H9 (cell line): ENCODE data around the gene BMP5. TPM values are rescaled to one million over a fixed set of nuclear protein-coding genes. Genes with fewer than 3 reads are reported as not detected.
A peak's percentile ranks its signal among the peaks of the same experiment; 100 is the strongest.

Source experiments
- DNase-seq: peaks from one replicate; pipeline ENCODE4 v3.0.0-alpha.2; 2017
- H2AFZ ChIP-seq: one replicate; pipeline ENCODE4 v1.6.1; 2013; ENCODE audit warnings: mild to moderate bottlenecking, low read length, control low read depth, moderate library complexity
- H2AK5ac ChIP-seq: 2 replicates; pipeline ENCODE4 v1.6.1; 2013; ENCODE audit warnings: low read length, control low read depth, mixed read lengths; ENCODE audit not compliant: insufficient read length
- H2BK120ac ChIP-seq: one replicate; pipeline ENCODE4 v1.6.1; 2013; ENCODE audit warnings: low read depth, mild to moderate bottlenecking, low read length, control low read depth, inconsistent platforms; ENCODE audit not compliant: poor library complexity, severe bottlenecking
- H2BK12ac ChIP-seq: 2 replicates; pipeline ENCODE4 v1.6.1; 2013; ENCODE audit warnings: low read length, control low read depth, mixed read lengths, low read depth; ENCODE audit not compliant: insufficient read length
- H2BK15ac ChIP-seq: 2 replicates; pipeline ENCODE4 v1.6.1; 2013; ENCODE audit warnings: low read depth, low read length, control low read depth
- H2BK20ac ChIP-seq: one replicate; pipeline ENCODE4 v1.6.1; 2013; ENCODE audit warnings: low read depth, mild to moderate bottlenecking, low read length, control low read depth, inconsistent platforms; ENCODE audit not compliant: poor library complexity, severe bottlenecking
- H2BK5ac ChIP-seq: 2 replicates; pipeline ENCODE4 v1.6.1; 2013; ENCODE audit warnings: low read length, control low read depth, mixed read lengths; ENCODE audit not compliant: insufficient read length
- H3K14ac ChIP-seq: 2 replicates; pipeline ENCODE4 v1.6.1; 2013; ENCODE audit warnings: low read length, control low read depth; ENCODE audit not compliant: insufficient read depth
- H3K18ac ChIP-seq: 2 replicates; pipeline ENCODE4 v1.6.1; 2013; ENCODE audit warnings: low read depth, mild to moderate bottlenecking, mixed read lengths, low read length, control low read depth; ENCODE audit not compliant: insufficient read length
- H3K23ac ChIP-seq: 2 replicates; pipeline ENCODE4 v1.6.1; 2013; ENCODE audit warnings: low read length, control low read depth, mixed read lengths, low read depth; ENCODE audit not compliant: insufficient read length
- H3K23me2 ChIP-seq: 2 replicates; pipeline ENCODE4 v1.6.1; 2013; ENCODE audit warnings: low read depth, mild to moderate bottlenecking, mixed read lengths, low read length, control low read depth; ENCODE audit not compliant: insufficient read length, poor library complexity, severe bottlenecking
- H3K27ac ChIP-seq: 2 replicates; pipeline ENCODE4 v1.5.1; 2013; ENCODE audit warnings: low read length, control low read depth, mixed read lengths, low read depth; ENCODE audit not compliant: insufficient read length
- H3K27me3 ChIP-seq: 2 replicates; pipeline ENCODE4 v1.6.1; 2013; ENCODE audit warnings: low read length, control low read depth, inconsistent platforms; ENCODE audit not compliant: insufficient read depth
- H3K4ac ChIP-seq: 2 replicates; pipeline ENCODE4 v1.6.1; 2013; ENCODE audit warnings: low read depth, mild to moderate bottlenecking, control low read depth, inconsistent platforms, low read length, moderate library complexity
- H3K4me1 ChIP-seq: 2 replicates; pipeline ENCODE4 v1.6.1; 2013; ENCODE audit warnings: low read length, control low read depth, inconsistent platforms; ENCODE audit not compliant: insufficient read depth
- H3K4me2 ChIP-seq: 2 replicates; pipeline ENCODE4 v1.6.1; 2013; ENCODE audit warnings: low read length, control low read depth, mixed read lengths; ENCODE audit not compliant: insufficient read length, insufficient read depth
- H3K56ac ChIP-seq: 2 replicates; pipeline ENCODE4 v1.6.1; 2013; ENCODE audit warnings: low read depth, mild to moderate bottlenecking, mixed read lengths, low read length, control low read depth; ENCODE audit not compliant: insufficient read length
- H3K79me1 ChIP-seq: 2 replicates; pipeline ENCODE4 v1.6.1; 2013; ENCODE audit warnings: low read depth, mild to moderate bottlenecking, moderate library complexity, low read length, control low read depth, inconsistent platforms; ENCODE audit not compliant: insufficient read depth, poor library complexity, severe bottlenecking
- H3K79me2 ChIP-seq: 2 replicates; pipeline ENCODE4 v1.6.1; 2013; ENCODE audit warnings: low read length, control low read depth, inconsistent platforms; ENCODE audit not compliant: insufficient read depth
- H3K9ac ChIP-seq: 2 replicates; pipeline ENCODE4 v1.6.1; 2013; ENCODE audit warnings: low read length, control low read depth, mixed read lengths; ENCODE audit not compliant: insufficient read length; ENCODE audit errors: extremely low read depth
- H3K9me3 ChIP-seq: one replicate; pipeline ENCODE4 v1.6.1; 2013; ENCODE audit warnings: low read depth, low read length, inconsistent platforms; ENCODE audit not compliant: control insufficient read depth
- H3T11ph ChIP-seq: one replicate; pipeline ENCODE4 v1.6.1; 2013; ENCODE audit warnings: mild to moderate bottlenecking, low read length, control low read depth, inconsistent platforms
- H4K20me1 ChIP-seq: one replicate; pipeline ENCODE4 v1.6.1; 2013; ENCODE audit not compliant: control insufficient read depth, insufficient read length, insufficient read depth
- H4K5ac ChIP-seq: 2 replicates; pipeline ENCODE4 v1.6.1; 2013; ENCODE audit warnings: low read depth, mild to moderate bottlenecking, mixed read lengths, low read length, control low read depth; ENCODE audit not compliant: insufficient read length
- H4K8ac ChIP-seq: replicated peaks from 2 replicates; pipeline ENCODE4 v1.6.1; 2013; ENCODE audit warnings: low read length, control low read depth, mixed read lengths, low read depth; ENCODE audit not compliant: insufficient read length
- H4K91ac ChIP-seq: 2 replicates; pipeline ENCODE4 v1.6.1; 2013; ENCODE audit warnings: low read depth, mild to moderate bottlenecking, moderate library complexity, mixed read lengths, low read length, control low read depth; ENCODE audit not compliant: insufficient read length
- H3K27ac Mint-ChIP-seq, 3 experiments: 2 replicates in 2 of 3; 3 replicates in 1 of 3; pipeline ENCODE4 v1.8.0; 2020 to 2021; ENCODE audit warnings: mixed read lengths in 3 of 3, mild to moderate bottlenecking in 1 of 3, moderate library complexity in 1 of 3
- H3K27me3 Mint-ChIP-seq: 2 replicates; pipeline ENCODE4 v1.8.0; 2021; ENCODE audit warnings: low read depth, mild to moderate bottlenecking, moderate library complexity, mixed read lengths
- H3K36me3 Mint-ChIP-seq, 3 experiments: 2 replicates in 2 of 3; 3 replicates in 1 of 3; pipeline ENCODE4 v1.8.0; 2020 to 2021; ENCODE audit warnings: low read depth in 3 of 3, mixed read lengths in 3 of 3; ENCODE audit not compliant: insufficient read depth in 1 of 3
- H3K4me1 Mint-ChIP-seq, 2 experiments: 2 replicates each; pipeline ENCODE4 v1.8.0; 2020; ENCODE audit warnings: mixed read lengths in 2 of 2
- H3K4me3 Mint-ChIP-seq, 2 experiments: 2 replicates in 1 of 2; 3 replicates in 1 of 2; pipeline ENCODE4 v1.8.0; 2020 to 2021; ENCODE audit warnings: mild to moderate bottlenecking in 2 of 2, mixed read lengths in 2 of 2, moderate library complexity in 1 of 2
- H3K9me3 Mint-ChIP-seq, 2 experiments: 2 replicates in 1 of 2; 3 replicates in 1 of 2; pipeline ENCODE4 v1.8.0; 2020; ENCODE audit warnings: mild to moderate bottlenecking in 2 of 2, mixed read lengths in 2 of 2, moderate library complexity in 1 of 2
- WGBS: extraction: QIAGEN DNeasy Blood & Tissue Kit; methylation state at CpG from one replicate; pipeline ENCODE4 v1.1.7; 2013; ENCODE audit warnings: missing lambda C conversion rate, low lambda C conversion rate, mixed read lengths; ENCODE audit not compliant: insufficient read length; ENCODE audit errors: extremely low coverage; 5-methylcytosine and 5-hydroxymethylcytosine counted together
- total RNA-seq: library from RNA; stranded (reverse); gene quantifications from 2 replicates; pipeline ENCODE4 v1.2.1, GENCODE V29; 2021
- TF ChIP-seq, protein P1 (sequence below): fragments of 200-600 bp; sonication (generic); conservative IDR thresholded peaks from 3 replicates; pipeline ENCODE4 v1.8.0; 2021; ENCODE audit warnings: antibody characterized with exemption, mild to moderate bottlenecking

Gene BMP5
- total RNA-seq, 1 experiment from 2014 or later = not detected

- no peak overlapping the region for H2BK120ac ChIP-seq
These were observed 10.9 kb upstream of the BMP5 start for GRCh38 chr6:55886185-55886836.

More at GRCh38 chr6:55886185-55886836, 10.9 kb upstream of the BMP5 start:
- H3K27ac ChIP-seq = no peak overlapping the region
- H3K79me2 ChIP-seq = no peaks in the 10 kb centered on the region
- no peaks in the 10 kb centered on the region for H4K20me1 ChIP-seq
- no peaks in the 10 kb centered on the region for H3K27me3 ChIP-seq
- DNase-seq = no peak
- Mint-ChIP-seq H3K27ac (no peak overlapping the region), H3K4me3 (no peak overlapping the region), H3K9me3 (no peaks in the 10 kb centered on the region), H3K36me3 (no peaks in the 10 kb centered on the region; a peak in 1 of 7 replicates), H3K27me3 (no peaks in the 10 kb centered on the region), H3K4me1 (no peaks in the 10 kb centered on the region)
- 100% methylated on average over 2 of the region's 3 CpGs for WGBS
- H2BK5ac ChIP-seq = no peak overlapping the region
- no peak overlapping the region for H3K18ac ChIP-seq
- TF ChIP-seq, protein P1, sequence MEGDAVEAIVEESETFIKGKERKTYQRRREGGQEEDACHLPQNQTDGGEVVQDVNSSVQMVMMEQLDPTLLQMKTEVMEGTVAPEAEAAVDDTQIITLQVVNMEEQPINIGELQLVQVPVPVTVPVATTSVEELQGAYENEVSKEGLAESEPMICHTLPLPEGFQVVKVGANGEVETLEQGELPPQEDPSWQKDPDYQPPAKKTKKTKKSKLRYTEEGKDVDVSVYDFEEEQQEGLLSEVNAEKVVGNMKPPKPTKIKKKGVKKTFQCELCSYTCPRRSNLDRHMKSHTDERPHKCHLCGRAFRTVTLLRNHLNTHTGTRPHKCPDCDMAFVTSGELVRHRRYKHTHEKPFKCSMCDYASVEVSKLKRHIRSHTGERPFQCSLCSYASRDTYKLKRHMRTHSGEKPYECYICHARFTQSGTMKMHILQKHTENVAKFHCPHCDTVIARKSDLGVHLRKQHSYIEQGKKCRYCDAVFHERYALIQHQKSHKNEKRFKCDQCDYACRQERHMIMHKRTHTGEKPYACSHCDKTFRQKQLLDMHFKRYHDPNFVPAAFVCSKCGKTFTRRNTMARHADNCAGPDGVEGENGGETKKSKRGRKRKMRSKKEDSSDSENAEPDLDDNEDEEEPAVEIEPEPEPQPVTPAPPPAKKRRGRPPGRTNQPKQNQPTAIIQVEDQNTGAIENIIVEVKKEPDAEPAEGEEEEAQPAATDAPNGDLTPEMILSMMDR = peak; percentile 67
- no peak overlapping the region for H3K23ac ChIP-seq
- H4K5ac ChIP-seq = no peak overlapping the region
- no peaks in the 10 kb centered on the region for H3K9me3 ChIP-seq
- no peak overlapping the region for H3T11ph ChIP-seq
- no peak overlapping the region for H4K91ac ChIP-seq
- H2BK15ac ChIP-seq = no peak overlapping the region
- H2BK20ac ChIP-seq = no peak overlapping the region
- H2AFZ ChIP-seq = no peak overlapping the region
- H3K14ac ChIP-seq = no peak overlapping the region
- H2BK12ac ChIP-seq = no peak overlapping the region
- no peaks in the 10 kb centered on the region for H3K79me1 ChIP-seq
- H3K9ac ChIP-seq = no peak overlapping the region
- no peak overlapping the region for H4K8ac ChIP-seq
- no peaks in the 10 kb centered on the region for H3K4me1 ChIP-seq
- no peak overlapping the region for H3K4ac ChIP-seq
- no peak overlapping the region for H3K56ac ChIP-seq
- H3K4me2 ChIP-seq = no peak overlapping the region
- H3K23me2 ChIP-seq = no peaks in the 10 kb centered on the region
- no peak overlapping the region for H2AK5ac ChIP-seq
